Fibroblast of villous mesenchyme (primary cell): Measurements from ENCODE around the gene P3H2. TPM values are rescaled to one million over a fixed set of nuclear protein-coding genes. Genes with fewer than 3 reads are reported as not detected.
"Not testable (repeated sequence)": the region's sequence is repeated elsewhere in the genome, so short reads cannot be mapped to it uniquely, and the experiment has no call there.

Experiments used
- DNase-seq: peaks from one replicate; pipeline ENCODE4 v3.0.0-alpha.2; 2010; ENCODE audit warnings: low read depth
- H3K4me3 ChIP-seq: 2 replicates; pipeline ENCODE4 v1.5.1; 2011; ENCODE audit warnings: low read depth, mild to moderate bottlenecking, low read length
- total RNA-seq: library from RNA; depleted of rRNA; stranded (reverse); fragments of >200 nt; gene quantifications from 2 replicates; pipeline ENCODE4 v1.2.3, GENCODE V29; 2012
- TF ChIP-seq, protein P1 (sequence below): IDR thresholded peaks from 2 replicates; pipeline ENCODE4 v1.5.1; 2012; ENCODE audit warnings: low read depth, mild to moderate bottlenecking, low read length; ENCODE audit not compliant: insufficient read depth

P3H2 gene
- total RNA-seq, 1 donor, result 51.8 TPM

- no peak overlapping the region for H3K4me3 ChIP-seq
- peak; percentile 82 for DNase-seq
These were observed 28.4 kb downstream of the P3H2 start for GRCh38 chr3:190092250-190092649.

DNA sequence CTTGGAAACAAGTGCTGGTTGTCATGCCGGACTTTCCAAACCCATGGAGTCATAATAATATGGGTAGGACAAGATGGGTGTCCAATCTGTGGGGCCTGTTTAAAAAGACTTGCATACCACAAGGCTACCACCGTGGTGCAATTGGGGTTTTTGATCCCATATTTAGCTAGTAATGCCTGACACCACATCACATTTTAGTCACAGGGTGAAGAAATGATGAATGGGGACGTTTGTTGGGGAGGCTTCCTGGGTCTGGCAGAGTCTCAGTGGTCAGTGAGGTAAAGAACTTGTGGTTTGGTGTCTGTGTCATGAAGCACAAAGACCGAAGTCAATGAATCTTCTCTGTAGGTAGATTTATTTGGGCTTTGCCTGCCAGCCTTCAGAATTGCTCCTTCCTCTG lies 31.0 kb downstream of the P3H2 start:
- TF ChIP-seq, protein P1, sequence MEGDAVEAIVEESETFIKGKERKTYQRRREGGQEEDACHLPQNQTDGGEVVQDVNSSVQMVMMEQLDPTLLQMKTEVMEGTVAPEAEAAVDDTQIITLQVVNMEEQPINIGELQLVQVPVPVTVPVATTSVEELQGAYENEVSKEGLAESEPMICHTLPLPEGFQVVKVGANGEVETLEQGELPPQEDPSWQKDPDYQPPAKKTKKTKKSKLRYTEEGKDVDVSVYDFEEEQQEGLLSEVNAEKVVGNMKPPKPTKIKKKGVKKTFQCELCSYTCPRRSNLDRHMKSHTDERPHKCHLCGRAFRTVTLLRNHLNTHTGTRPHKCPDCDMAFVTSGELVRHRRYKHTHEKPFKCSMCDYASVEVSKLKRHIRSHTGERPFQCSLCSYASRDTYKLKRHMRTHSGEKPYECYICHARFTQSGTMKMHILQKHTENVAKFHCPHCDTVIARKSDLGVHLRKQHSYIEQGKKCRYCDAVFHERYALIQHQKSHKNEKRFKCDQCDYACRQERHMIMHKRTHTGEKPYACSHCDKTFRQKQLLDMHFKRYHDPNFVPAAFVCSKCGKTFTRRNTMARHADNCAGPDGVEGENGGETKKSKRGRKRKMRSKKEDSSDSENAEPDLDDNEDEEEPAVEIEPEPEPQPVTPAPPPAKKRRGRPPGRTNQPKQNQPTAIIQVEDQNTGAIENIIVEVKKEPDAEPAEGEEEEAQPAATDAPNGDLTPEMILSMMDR, result no peak
- DNase-seq, result no peak
- H3K4me3 ChIP-seq, result no peak overlapping the region

More at GRCh38 chr3:190092250-190092649, 28.4 kb downstream of the P3H2 start:
- TF ChIP-seq, protein P1, result no peak

- TF ChIP-seq, protein P1, result no peak
- DNase-seq, result no peak
These were observed 31.8 kb downstream of the P3H2 start for GRCh38 chr3:190088890-190089289.

DNA sequence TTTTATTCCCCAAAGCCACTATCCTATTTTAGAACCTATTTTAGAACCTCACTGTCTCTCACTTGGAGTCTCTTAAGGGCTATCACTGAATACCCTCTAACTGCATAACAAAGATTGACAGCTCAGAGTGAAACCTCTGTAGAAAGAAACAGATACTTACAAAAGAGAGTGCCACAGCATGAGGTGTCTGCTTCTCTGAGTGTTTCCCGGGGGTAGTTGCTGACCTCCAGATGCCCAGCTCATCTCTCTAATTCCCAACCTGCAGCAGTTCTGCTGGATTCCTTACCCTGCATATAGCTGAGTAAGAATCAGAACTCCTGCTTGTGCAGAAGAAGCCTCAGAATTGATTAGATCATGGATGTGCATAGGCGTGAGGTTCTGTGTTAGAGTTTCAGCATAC lies 34.5 kb downstream of the P3H2 start:
- no peak for DNase-seq
- TF ChIP-seq, protein P1, result no peak
- no peak overlapping the region for H3K4me3 ChIP-seq

More at GRCh38 chr3:190088890-190089289, 31.8 kb downstream of the P3H2 start:
- H3K4me3 ChIP-seq, result no peak overlapping the region

- TF ChIP-seq, protein P1, result no peak
- DNase-seq, result peak; percentile 40
- no peak overlapping the region for H3K4me3 ChIP-seq
These were observed 35.7 kb downstream of the P3H2 start for GRCh38 chr3:190084983-190085382.

GRCh38 chr3:190083635-190084034 lies 37.1 kb downstream of the P3H2 start:
- no peak overlapping the region for H3K4me3 ChIP-seq
- no peak for DNase-seq
- TF ChIP-seq, protein P1, result no peak

GRCh38 chr3:190081389-190081788 lies 39.3 kb downstream of the P3H2 start:
- TF ChIP-seq, protein P1, result no peak
- H3K4me3 ChIP-seq, result no peak overlapping the region
- no peak for DNase-seq

DNA sequence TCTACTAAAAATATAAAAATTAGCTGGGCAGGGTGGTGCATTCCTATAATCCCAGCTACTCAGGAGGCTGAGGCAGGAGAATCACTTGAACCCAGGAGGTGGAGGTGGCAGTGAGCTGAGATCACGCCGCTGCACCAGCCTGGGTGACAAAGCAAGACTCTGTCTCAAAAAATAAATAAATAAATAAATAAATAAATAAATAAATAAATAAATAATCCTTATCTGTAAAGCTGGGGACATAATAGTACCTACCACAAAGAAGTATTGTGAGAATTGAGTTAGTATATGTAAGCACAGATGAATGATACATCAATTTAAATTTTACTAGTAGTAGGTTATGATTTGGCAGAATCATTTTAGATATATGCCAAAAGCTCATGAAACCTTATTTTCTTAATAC lies 41.5 kb downstream of the P3H2 start:
- DNase-seq, H3K4me3 ChIP-seq: not testable (repeated sequence)
